Keratinocyte (primary cell): ENCODE data around the gene TMEM107. TPM values are rescaled to one million over a fixed set of nuclear protein-coding genes. Genes with fewer than 3 reads are reported as not detected.

Source experiments
- DNase-seq: peaks from one replicate; pipeline ENCODE4 v3.0.0-alpha.2; 2011; ENCODE audit warnings: low read depth, missing footprints, low spot score
- FAIRE-seq: peaks from 2 replicates; lab custom pipeline; 2011; peaks lifted over from hg19 to GRCh38; lab: Jason Lieb, UNC
- H2AFZ ChIP-seq: 2 replicates; pipeline ENCODE4 v1.6.0; 2012; ENCODE audit warnings: low read length, control low read depth, inconsistent platforms; ENCODE audit not compliant: control insufficient read depth
- H3K27ac ChIP-seq: 2 replicates; pipeline ENCODE4 v1.5.1; 2011; ENCODE audit warnings: low read length; ENCODE audit not compliant: control insufficient read depth, insufficient read depth
- H3K27me3 ChIP-seq: 3 replicates; pipeline ENCODE4 v1.6.0; 2011; ENCODE audit warnings: low read length; ENCODE audit not compliant: control insufficient read depth, insufficient read depth; ENCODE audit errors: extremely low read depth
- H3K36me3 ChIP-seq, 2 experiments: 2 replicates in 1 of 2; 3 replicates in 1 of 2; pipeline ENCODE4 v1.5.1; 2011; ENCODE audit warnings: low read length in 2 of 2, mild to moderate bottlenecking in 1 of 2; ENCODE audit not compliant: control insufficient read depth in 2 of 2, insufficient read depth in 2 of 2; ENCODE audit errors: extremely low read depth in 1 of 2
- H3K4me1 ChIP-seq: 3 replicates; pipeline ENCODE4 v1.5.1; 2011; ENCODE audit warnings: low read length; ENCODE audit not compliant: control insufficient read depth, insufficient read depth; ENCODE audit errors: extremely low read depth
- H3K4me2 ChIP-seq: 3 replicates; pipeline ENCODE4 v1.6.0; 2011; ENCODE audit warnings: low read depth, low read length; ENCODE audit not compliant: control insufficient read depth, insufficient read depth; ENCODE audit errors: extremely low read depth
- H3K4me3 ChIP-seq, 3 experiments: fragments of 200-600 bp in 1 of 3; sonication (generic) in 1 of 3; 2 replicates in 2 of 3; 3 replicates in 1 of 3; pipeline ENCODE4 v1.5.1; 2011 to 2016; ENCODE audit warnings: low read length in 3 of 3, mild to moderate bottlenecking in 3 of 3, control low read depth in 2 of 3, inconsistent platforms in 1 of 3, low read depth in 1 of 3, mixed read lengths in 1 of 3, mixed run types in 1 of 3, moderate library complexity in 1 of 3; ENCODE audit not compliant: control insufficient read depth in 2 of 3, insufficient read depth in 2 of 3; ENCODE audit errors: extremely low read depth in 1 of 3
- H3K79me2 ChIP-seq: 2 replicates; pipeline ENCODE4 v1.6.0; 2012; ENCODE audit warnings: low read length; ENCODE audit not compliant: control insufficient read depth, insufficient read depth
- H3K9ac ChIP-seq: 3 replicates; pipeline ENCODE4 v1.6.0; 2011; ENCODE audit warnings: low read length; ENCODE audit not compliant: control insufficient read depth, insufficient read depth; ENCODE audit errors: extremely low read depth
- H3K9me1 ChIP-seq: 3 replicates; pipeline ENCODE4 v1.6.0; 2011; ENCODE audit warnings: low read length; ENCODE audit not compliant: control insufficient read depth, insufficient read depth; ENCODE audit errors: extremely low read depth
- H3K9me3 ChIP-seq: 2 replicates; pipeline ENCODE4 v1.5.1; 2012; ENCODE audit warnings: low read depth, low read length; ENCODE audit not compliant: control insufficient read depth
- H4K20me1 ChIP-seq: 3 replicates; pipeline ENCODE4 v1.6.0; 2011; ENCODE audit warnings: low read length; ENCODE audit not compliant: control insufficient read depth, insufficient read depth; ENCODE audit errors: extremely low read depth
- CTCF ChIP-seq, 3 experiments: IDR thresholded peaks in 1 of 3; conservative IDR thresholded peaks in 1 of 3; optimal IDR thresholded peaks in 1 of 3; 2 replicates in 2 of 3; 3 replicates in 1 of 3; pipeline versions ENCODE3 to v1.5.1; 2011; ENCODE audit warnings: low read length in 3 of 3, mild to moderate bottlenecking in 3 of 3, moderate library complexity in 2 of 3, control low read depth in 1 of 3, inconsistent platforms in 1 of 3; ENCODE audit not compliant: insufficient read depth in 2 of 3; ENCODE audit errors: extremely low read depth in 1 of 3
- EZH2 ChIP-seq: IDR thresholded peaks from one replicate; pipeline ENCODE4 v1.6.1; 2012; ENCODE audit warnings: inconsistent platforms, mild to moderate bottlenecking, low read length, moderate library complexity
- dilution Hi-C: fragments of 300-500 bp; cut with MboI; formaldehyde crosslinking; loops from one replicate; pipeline ENCODE4 v1.7.0; 2020; ENCODE audit warnings: low sequenced_read_pairs; ENCODE audit not compliant: extremely low pct_ligation_motif_present
- polyA plus RNA-seq, 5 experiments: library from polyadenylated mRNA; depleted of rRNA in 3 of 5; stranded (reverse) in 3 of 5; stranded (forward) in 1 of 5; unstranded in 1 of 5; fragments of >200 nt; gene quantifications; 1 replicate in 1 of 5; 2 replicates in 3 of 5; 3 replicates in 1 of 5; pipeline versions ENCODE4 v1.2.1 to v1.2.3, GENCODE V29; 2011 to 2012; ENCODE audit warnings: missing spikeins in 2 of 5, low read depth in 1 of 5, low replicate concordance in 1 of 5

TMEM107 gene
- polyA plus RNA-seq, 1 donor (not counting 4 experiments of a cell fraction or from before 2014, with no cell fraction given): 19.0 TPM

- Histone ChIP-seq H3K27ac (peak overlapping the region; percentile 70), H4K20me1 (no peaks in the 10 kb centered on the region), H3K4me2 (peak overlapping the region; percentile 81), H3K4me1 (peaks cover 22% of the 10 kb centered on the region), H3K79me2 (no peaks in the 10 kb centered on the region), H3K27me3 (no peaks in the 10 kb centered on the region), H3K9me3 (no peaks in the 10 kb centered on the region), H3K9ac (peak overlapping the region; percentile 93), H3K9me1 (no peaks in the 10 kb centered on the region), H2AFZ (no peak overlapping the region), H3K36me3 (peaks cover 1 to 2% of the 10 kb centered on the region in 2 experiments), H3K4me3 (peak overlapping the region; percentile 58 to 65 (median 60))
- no peak for DNase-seq
- dilution Hi-C loops: no loop called here
- FAIRE-seq: no peak
- no peak for TF ChIP-seq CTCF (optimal IDR thresholded peaks at IDR 0.05 in 1 of 3, IDR thresholded peaks at IDR 0.05 in 1 of 3, conservative IDR thresholded peaks at IDR 0.05 in 1 of 3; ENCODE audit: extremely low read depth in 1 of 3, insufficient read depth in 2 of 3, low read length in 3 of 3)
- no peak for TF ChIP-seq EZH2
Observed at GRCh38 chr17:8222380-8222629, 46.1 kb upstream of the TMEM107 start.

- Histone ChIP-seq H3K4me2 (peak overlapping the region; percentile 81), H3K4me3 (peak overlapping the region; percentile 58 to 65 (median 60)), H2AFZ (peak overlapping the region; percentile 79), H3K79me2 (no peaks in the 10 kb centered on the region), H3K9me3 (no peaks in the 10 kb centered on the region), H3K9ac (peak overlapping the region; percentile 93), H3K27ac (peak overlapping the region; percentile 70), H3K9me1 (no peaks in the 10 kb centered on the region), H3K36me3 (no peaks in the 10 kb centered on the region), H4K20me1 (no peaks in the 10 kb centered on the region), H3K4me1 (peaks cover 19% of the 10 kb centered on the region), H3K27me3 (no peaks in the 10 kb centered on the region)
- peak; percentile 57 for DNase-seq
- dilution Hi-C loops: no loop called here
- TF ChIP-seq CTCF (optimal IDR thresholded peaks at IDR 0.05 in 1 of 3, IDR thresholded peaks at IDR 0.05 in 1 of 3, conservative IDR thresholded peaks at IDR 0.05 in 1 of 3; ENCODE audit: extremely low read depth in 1 of 3, insufficient read depth in 2 of 3, low read length in 3 of 3): no peak
- FAIRE-seq: no peak
Observed at GRCh38 chr17:8221663-8222379, 45.6 kb upstream of the TMEM107 start.
